AG04450 (cell line): ENCODE measurements around the gene PPP1R3F. TPM values are rescaled to one million over a fixed set of nuclear protein-coding genes. Genes with fewer than 3 reads are reported as not detected.
"Not testable (repeated sequence)": the region's sequence is repeated elsewhere in the genome, so short reads cannot be mapped to it uniquely, and the experiment has no call there.

Source experiments
- CTCF ChIA-PET: fragments of 300-600, 350-600 bp; formaldehyde crosslinking; extraction: SDS; loops from one replicate; lab custom pipeline; 2022; ENCODE audit warnings: antibody characterized with exemption, inconsistent platforms; lab: Charles Lee
- POLR2A ChIA-PET: fragments of 350-600 bp; formaldehyde crosslinking; extraction: SDS; loops from one replicate; lab custom pipeline; 2021; ENCODE audit warnings: antibody characterized with exemption, inconsistent platforms; lab: Yijun Ruan, JAX
- DNase-seq: peaks from one replicate; pipeline ENCODE4 v3.0.0-alpha.2; 2011; ENCODE audit warnings: low read depth, low spot score
- H3K27ac ChIP-seq: one replicate; pipeline ENCODE4 v1.5.1; 2012; ENCODE audit warnings: low read depth, low read length, control low read depth
- H3K27me3 ChIP-seq: one replicate; pipeline ENCODE4 v1.6.0; 2012; ENCODE audit warnings: low read length; ENCODE audit not compliant: control insufficient read depth, insufficient read depth
- H3K4me3 ChIP-seq: 2 replicates; pipeline ENCODE4 v1.5.1; 2011; ENCODE audit warnings: mild to moderate bottlenecking, low read depth, low read length, control low read depth
- H3K9me3 ChIP-seq: 2 replicates; pipeline ENCODE4 v1.5.1; 2012; ENCODE audit warnings: low read length; ENCODE audit not compliant: control insufficient read depth, insufficient read depth
- polyA plus RNA-seq: library from polyadenylated mRNA; depleted of rRNA; stranded (reverse); fragments of >200 nt; gene quantifications from 2 replicates; pipeline ENCODE4 v1.2.3, GENCODE V29; 2011; rRNA removed

Gene PPP1R3F
- polyA plus RNA-seq, 1 experiment = 1.1 TPM

GRCh38 chrX:49323735-49324134, 54.1 kb downstream of the PPP1R3F start:
- CTCF ChIA-PET, H3K4me3 ChIP-seq, H3K9me3 ChIP-seq, H3K27ac ChIP-seq, DNase-seq, POLR2A ChIA-PET, H3K27me3 ChIP-seq: not testable (repeated sequence)

GRCh38 chrX:49330421-49330820, 60.8 kb downstream of the PPP1R3F start:
- H3K27ac ChIP-seq, DNase-seq, H3K27me3 ChIP-seq, POLR2A ChIA-PET, H3K4me3 ChIP-seq, CTCF ChIA-PET, H3K9me3 ChIP-seq: not testable (repeated sequence)

- H3K4me3 ChIP-seq, CTCF ChIA-PET, H3K27me3 ChIP-seq, H3K9me3 ChIP-seq, DNase-seq, H3K27ac ChIP-seq, POLR2A ChIA-PET: not testable (repeated sequence)
Measured at GRCh38 chrX:49331282-49331681, 61.7 kb downstream of the PPP1R3F start, which contains the start of gene GAGE13. Gene GAGE13 (plus strand): TSS chrX:49331582. CDS start chrX:49332738, 1,156 bp downstream.

GRCh38 chrX:49331841-49332240, 62.2 kb downstream of the PPP1R3F start:
- POLR2A ChIA-PET, DNase-seq, CTCF ChIA-PET, H3K4me3 ChIP-seq, H3K27me3 ChIP-seq, H3K27ac ChIP-seq, H3K9me3 ChIP-seq: not testable (repeated sequence)

Other genes with a start within 250 kb of the PPP1R3F start
- gene TFE3, start 226.4 kb upstream of the PPP1R3F start, polyA plus RNA-seq = 28.4 and 42.0 TPM in 2 replicates
- 0.83 and 1.0 TPM in 2 replicates for gene CCDC120, start 210.8 kb upstream of the PPP1R3F start, polyA plus RNA-seq
- 27.6 and 41.2 TPM in 2 replicates for gene PRAF2, start 195.8 kb upstream of the PPP1R3F start, polyA plus RNA-seq
- 78.4 and 96.1 TPM in 2 replicates for gene WDR45, start 189.9 kb upstream of the PPP1R3F start, polyA plus RNA-seq
- 20.3 and 21.9 TPM in 2 replicates for gene GPKOW, start 146.1 kb upstream of the PPP1R3F start, polyA plus RNA-seq
- gene MAGIX, start 107.0 kb upstream of the PPP1R3F start, polyA plus RNA-seq = 0.40 and 0.82 TPM in 2 replicates
- gene PLP2, start 97.9 kb upstream of the PPP1R3F start, polyA plus RNA-seq = 66.7 and 79.6 TPM in 2 replicates
- gene PRICKLE3, start 83.4 kb upstream of the PPP1R3F start, polyA plus RNA-seq = 3.6 and 4.1 TPM in 2 replicates
- gene SYP, start 69.6 kb upstream of the PPP1R3F start, polyA plus RNA-seq = 0.07 and 0.15 TPM in 2 replicates
- gene CACNA1F, start 36.5 kb upstream of the PPP1R3F start, polyA plus RNA-seq = not detected in 2 replicates
- 5.7 and 9.6 TPM in 2 replicates for gene CCDC22, start 34.3 kb upstream of the PPP1R3F start, polyA plus RNA-seq
- 0.09 TPM in 1 of 2 replicates, not detected in the other for gene FOXP3, start 5.1 kb upstream of the PPP1R3F start, polyA plus RNA-seq
- gene GAGE10, start 33.9 kb downstream of the PPP1R3F start, polyA plus RNA-seq = not detected in 2 replicates
- not detected in 2 replicates for gene GAGE12J, start 52.2 kb downstream of the PPP1R3F start, polyA plus RNA-seq
- gene GAGE13, start 61.8 kb downstream of the PPP1R3F start, polyA plus RNA-seq = not detected in 2 replicates